WERI-Rb-1 (cell line): ENCODE data around the gene ACAD11.

Experiments used
- DNase-seq: peaks from one replicate; pipeline ENCODE4 v3.0.0-alpha.2; 2020
- H3K27ac ChIP-seq: fragments of 250-450 bp; sonication (Bioruptor Pico); 2 replicates; pipeline ENCODE4 v1.5.1; 2020; ENCODE audit warnings: mild to moderate bottlenecking, moderate library complexity
- H3K27me3 ChIP-seq: fragments of 250-450 bp; sonication (Bioruptor Pico); 2 replicates; pipeline ENCODE4 v1.5.1; 2021; ENCODE audit warnings: mild to moderate bottlenecking, low read depth, moderate library complexity; ENCODE audit not compliant: insufficient read depth, severe bottlenecking
- H3K36me3 ChIP-seq: fragments of 250-450 bp; sonication (Bioruptor Pico); 2 replicates; pipeline ENCODE4 v1.5.1; 2020; ENCODE audit warnings: mild to moderate bottlenecking, moderate library complexity
- H3K4me3 ChIP-seq: 2 replicates; pipeline ENCODE4 v1.5.1; 2011; ENCODE audit warnings: low read depth, mild to moderate bottlenecking, control low read depth, low read length
- H3K9me3 ChIP-seq: fragments of 250-450 bp; sonication (Bioruptor Pico); 2 replicates; pipeline ENCODE4 v1.5.1; 2021; ENCODE audit warnings: mild to moderate bottlenecking, moderate library complexity; ENCODE audit not compliant: severe bottlenecking
- TF ChIP-seq, protein P1 (sequence below): IDR thresholded peaks from 2 replicates; pipeline ENCODE4 v1.5.1; 2011; ENCODE audit warnings: low read depth, mild to moderate bottlenecking, control low read depth, inconsistent platforms, low read length

Gene ACAD11

GRCh38 chr3:132549890-132550578 lies 109.6 kb downstream of the ACAD11 start:
- TF ChIP-seq, protein P1, sequence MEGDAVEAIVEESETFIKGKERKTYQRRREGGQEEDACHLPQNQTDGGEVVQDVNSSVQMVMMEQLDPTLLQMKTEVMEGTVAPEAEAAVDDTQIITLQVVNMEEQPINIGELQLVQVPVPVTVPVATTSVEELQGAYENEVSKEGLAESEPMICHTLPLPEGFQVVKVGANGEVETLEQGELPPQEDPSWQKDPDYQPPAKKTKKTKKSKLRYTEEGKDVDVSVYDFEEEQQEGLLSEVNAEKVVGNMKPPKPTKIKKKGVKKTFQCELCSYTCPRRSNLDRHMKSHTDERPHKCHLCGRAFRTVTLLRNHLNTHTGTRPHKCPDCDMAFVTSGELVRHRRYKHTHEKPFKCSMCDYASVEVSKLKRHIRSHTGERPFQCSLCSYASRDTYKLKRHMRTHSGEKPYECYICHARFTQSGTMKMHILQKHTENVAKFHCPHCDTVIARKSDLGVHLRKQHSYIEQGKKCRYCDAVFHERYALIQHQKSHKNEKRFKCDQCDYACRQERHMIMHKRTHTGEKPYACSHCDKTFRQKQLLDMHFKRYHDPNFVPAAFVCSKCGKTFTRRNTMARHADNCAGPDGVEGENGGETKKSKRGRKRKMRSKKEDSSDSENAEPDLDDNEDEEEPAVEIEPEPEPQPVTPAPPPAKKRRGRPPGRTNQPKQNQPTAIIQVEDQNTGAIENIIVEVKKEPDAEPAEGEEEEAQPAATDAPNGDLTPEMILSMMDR: no peak

GRCh38 chr3:132549169-132549568 lies 110.4 kb downstream of the ACAD11 start:
- Histone ChIP-seq H3K27me3 (no peaks in the 10 kb centered on the region), H3K9me3 (no peaks in the 10 kb centered on the region), H3K27ac (no peak overlapping the region), H3K36me3 (no peaks in the 10 kb centered on the region), H3K4me3 (no peak overlapping the region)
- no peak for DNase-seq
- TF ChIP-seq, protein P1: no peak

More at GRCh38 chr3:132549890-132550578, 109.6 kb downstream of the ACAD11 start:
- H3K9me3 ChIP-seq: no peaks in the 10 kb centered on the region
- H3K36me3 ChIP-seq: no peaks in the 10 kb centered on the region
- H3K4me3 ChIP-seq: no peak overlapping the region
- no peak overlapping the region for H3K27ac ChIP-seq
- DNase-seq: no peak
- H3K27me3 ChIP-seq: no peaks in the 10 kb centered on the region

- Histone ChIP-seq H3K4me3 (no peak overlapping the region), H3K27me3 (no peaks in the 10 kb centered on the region), H3K9me3 (no peaks in the 10 kb centered on the region), H3K36me3 (peaks cover 15% of the 10 kb centered on the region), H3K27ac (no peak overlapping the region)
- TF ChIP-seq, protein P1: no peak
- DNase-seq: no peak
Measured at GRCh38 chr3:132545471-132545870, 114.1 kb downstream of the ACAD11 start.

GRCh38 chr3:132544130-132544529 lies 115.5 kb downstream of the ACAD11 start:
- H3K27ac ChIP-seq: no peak overlapping the region

GRCh38 chr3:132543011-132543739 lies 116.4 kb downstream of the ACAD11 start:
- TF ChIP-seq, protein P1: no peak
- DNase-seq: no peak
- H3K4me3 ChIP-seq: no peak overlapping the region
- H3K36me3 ChIP-seq: peaks cover 27% of the 10 kb centered on the region
- no peaks in the 10 kb centered on the region for H3K9me3 ChIP-seq
- no peak overlapping the region for H3K27ac ChIP-seq
- no peaks in the 10 kb centered on the region for H3K27me3 ChIP-seq

More at GRCh38 chr3:132544130-132544529, 115.5 kb downstream of the ACAD11 start:
- H3K4me3 ChIP-seq: no peak overlapping the region
- H3K9me3 ChIP-seq: no peaks in the 10 kb centered on the region
- TF ChIP-seq, protein P1: no peak
- DNase-seq: no peak
- peaks cover 19% of the 10 kb centered on the region for H3K36me3 ChIP-seq
- H3K27me3 ChIP-seq: no peaks in the 10 kb centered on the region
